GM10248 (cell line): Measurements from ENCODE around the gene CACNG4.

ENCODE experiments used
- CTCF ChIA-PET: fragments of 300-600 bp; sonication (Branson Sonifier 250); formaldehyde crosslinking; extraction: SDS; loops from one replicate; lab custom pipeline; 2021; ENCODE audit warnings: antibody characterized with exemption; lab: Yijun Ruan, JAX
- POLR2A ChIA-PET: fragments of 350-650 bp; sonication (Branson Sonifier 250); formaldehyde crosslinking; extraction: SDS; loops from one replicate; lab custom pipeline; 2020; ENCODE audit warnings: antibody characterized with exemption; lab: Yijun Ruan, JAX
- DNase-seq: peaks from one replicate; pipeline ENCODE4 v3.0.0; 2012; ENCODE audit errors: extremely low spot score
- TF ChIP-seq, protein P1 (sequence below): IDR thresholded peaks from 2 replicates; pipeline ENCODE4 v1.5.1; 2012; ENCODE audit warnings: mild to moderate bottlenecking, low read depth; ENCODE audit errors: extremely low read depth, missing control alignments, control extremely low read depth

The CACNG4 gene

DNA sequence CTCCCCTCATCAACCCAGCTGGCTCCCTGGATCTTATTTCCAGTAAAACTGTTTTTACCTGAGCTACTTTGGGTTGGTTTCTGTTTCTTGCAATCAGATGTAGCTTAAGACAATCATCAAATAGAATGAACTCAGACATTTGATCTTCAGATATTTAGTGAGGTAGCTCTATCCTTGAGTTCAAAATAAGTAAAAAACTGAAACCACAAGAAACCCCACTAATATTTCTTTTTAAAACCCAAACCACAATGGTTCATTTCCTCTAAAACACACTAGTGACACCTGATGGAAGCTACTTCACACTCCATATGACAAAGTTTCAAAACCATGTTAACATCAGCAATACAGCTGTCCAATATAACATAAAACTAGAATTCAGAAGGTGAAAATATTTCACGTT, 117.6 kb downstream of the CACNG4 start:
- TF ChIP-seq, protein P1, sequence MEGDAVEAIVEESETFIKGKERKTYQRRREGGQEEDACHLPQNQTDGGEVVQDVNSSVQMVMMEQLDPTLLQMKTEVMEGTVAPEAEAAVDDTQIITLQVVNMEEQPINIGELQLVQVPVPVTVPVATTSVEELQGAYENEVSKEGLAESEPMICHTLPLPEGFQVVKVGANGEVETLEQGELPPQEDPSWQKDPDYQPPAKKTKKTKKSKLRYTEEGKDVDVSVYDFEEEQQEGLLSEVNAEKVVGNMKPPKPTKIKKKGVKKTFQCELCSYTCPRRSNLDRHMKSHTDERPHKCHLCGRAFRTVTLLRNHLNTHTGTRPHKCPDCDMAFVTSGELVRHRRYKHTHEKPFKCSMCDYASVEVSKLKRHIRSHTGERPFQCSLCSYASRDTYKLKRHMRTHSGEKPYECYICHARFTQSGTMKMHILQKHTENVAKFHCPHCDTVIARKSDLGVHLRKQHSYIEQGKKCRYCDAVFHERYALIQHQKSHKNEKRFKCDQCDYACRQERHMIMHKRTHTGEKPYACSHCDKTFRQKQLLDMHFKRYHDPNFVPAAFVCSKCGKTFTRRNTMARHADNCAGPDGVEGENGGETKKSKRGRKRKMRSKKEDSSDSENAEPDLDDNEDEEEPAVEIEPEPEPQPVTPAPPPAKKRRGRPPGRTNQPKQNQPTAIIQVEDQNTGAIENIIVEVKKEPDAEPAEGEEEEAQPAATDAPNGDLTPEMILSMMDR, result peak; percentile 33
- ChIA-PET CTCF (interaction anchor here (1.0 to 2.9 kb wide), 8 partner anchors 10 to 355 kb away, joined by 3 to 17 read pairs (median 6); no protein-coding TSS in a partner anchor), POLR2A (interaction anchor here (0.5 kb wide), 1 partner anchor 52 kb away, joined by 3 read pairs; no protein-coding TSS in a partner anchor)
- peak; percentile 60 for DNase-seq
